Measurements from ENCODE around the gene MYO9B.

- TF ChIP-seq, protein P1, sequence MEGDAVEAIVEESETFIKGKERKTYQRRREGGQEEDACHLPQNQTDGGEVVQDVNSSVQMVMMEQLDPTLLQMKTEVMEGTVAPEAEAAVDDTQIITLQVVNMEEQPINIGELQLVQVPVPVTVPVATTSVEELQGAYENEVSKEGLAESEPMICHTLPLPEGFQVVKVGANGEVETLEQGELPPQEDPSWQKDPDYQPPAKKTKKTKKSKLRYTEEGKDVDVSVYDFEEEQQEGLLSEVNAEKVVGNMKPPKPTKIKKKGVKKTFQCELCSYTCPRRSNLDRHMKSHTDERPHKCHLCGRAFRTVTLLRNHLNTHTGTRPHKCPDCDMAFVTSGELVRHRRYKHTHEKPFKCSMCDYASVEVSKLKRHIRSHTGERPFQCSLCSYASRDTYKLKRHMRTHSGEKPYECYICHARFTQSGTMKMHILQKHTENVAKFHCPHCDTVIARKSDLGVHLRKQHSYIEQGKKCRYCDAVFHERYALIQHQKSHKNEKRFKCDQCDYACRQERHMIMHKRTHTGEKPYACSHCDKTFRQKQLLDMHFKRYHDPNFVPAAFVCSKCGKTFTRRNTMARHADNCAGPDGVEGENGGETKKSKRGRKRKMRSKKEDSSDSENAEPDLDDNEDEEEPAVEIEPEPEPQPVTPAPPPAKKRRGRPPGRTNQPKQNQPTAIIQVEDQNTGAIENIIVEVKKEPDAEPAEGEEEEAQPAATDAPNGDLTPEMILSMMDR (IDR thresholded peaks at IDR 0.05): no peak
- TF ChIP-seq, protein P2, sequence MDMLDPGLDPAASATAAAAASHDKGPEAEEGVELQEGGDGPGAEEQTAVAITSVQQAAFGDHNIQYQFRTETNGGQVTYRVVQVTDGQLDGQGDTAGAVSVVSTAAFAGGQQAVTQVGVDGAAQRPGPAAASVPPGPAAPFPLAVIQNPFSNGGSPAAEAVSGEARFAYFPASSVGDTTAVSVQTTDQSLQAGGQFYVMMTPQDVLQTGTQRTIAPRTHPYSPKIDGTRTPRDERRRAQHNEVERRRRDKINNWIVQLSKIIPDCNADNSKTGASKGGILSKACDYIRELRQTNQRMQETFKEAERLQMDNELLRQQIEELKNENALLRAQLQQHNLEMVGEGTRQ (IDR thresholded peaks at IDR 0.05): no peak
- TF ChIP-seq, protein P3, sequence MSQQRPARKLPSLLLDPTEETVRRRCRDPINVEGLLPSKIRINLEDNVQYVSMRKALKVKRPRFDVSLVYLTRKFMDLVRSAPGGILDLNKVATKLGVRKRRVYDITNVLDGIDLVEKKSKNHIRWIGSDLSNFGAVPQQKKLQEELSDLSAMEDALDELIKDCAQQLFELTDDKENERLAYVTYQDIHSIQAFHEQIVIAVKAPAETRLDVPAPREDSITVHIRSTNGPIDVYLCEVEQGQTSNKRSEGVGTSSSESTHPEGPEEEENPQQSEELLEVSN (IDR thresholded peaks at IDR 0.05; ENCODE audit: borderline replicate concordance, low read depth): no peak
- TF ChIP-seq CEBPB (IDR thresholded peaks at IDR 0.05) (no peak), ZNF302 (CRISPR knock-in tag; IDR thresholded peaks at IDR 0.05) (no peak), JUNB (IDR thresholded peaks at IDR 0.05) (no peak), POLR2A (IDR thresholded peaks at IDR 0.05; ENCODE audit: low read length) (no peak), CHD2 (IDR thresholded peaks at IDR 0.05; ENCODE audit: low read length, partially characterized antibody) (no peak), BHLHE40 (IDR thresholded peaks at IDR 0.05; ENCODE audit: low read depth, low read length) (no peak)
- TF ChIP-seq, protein P4, sequence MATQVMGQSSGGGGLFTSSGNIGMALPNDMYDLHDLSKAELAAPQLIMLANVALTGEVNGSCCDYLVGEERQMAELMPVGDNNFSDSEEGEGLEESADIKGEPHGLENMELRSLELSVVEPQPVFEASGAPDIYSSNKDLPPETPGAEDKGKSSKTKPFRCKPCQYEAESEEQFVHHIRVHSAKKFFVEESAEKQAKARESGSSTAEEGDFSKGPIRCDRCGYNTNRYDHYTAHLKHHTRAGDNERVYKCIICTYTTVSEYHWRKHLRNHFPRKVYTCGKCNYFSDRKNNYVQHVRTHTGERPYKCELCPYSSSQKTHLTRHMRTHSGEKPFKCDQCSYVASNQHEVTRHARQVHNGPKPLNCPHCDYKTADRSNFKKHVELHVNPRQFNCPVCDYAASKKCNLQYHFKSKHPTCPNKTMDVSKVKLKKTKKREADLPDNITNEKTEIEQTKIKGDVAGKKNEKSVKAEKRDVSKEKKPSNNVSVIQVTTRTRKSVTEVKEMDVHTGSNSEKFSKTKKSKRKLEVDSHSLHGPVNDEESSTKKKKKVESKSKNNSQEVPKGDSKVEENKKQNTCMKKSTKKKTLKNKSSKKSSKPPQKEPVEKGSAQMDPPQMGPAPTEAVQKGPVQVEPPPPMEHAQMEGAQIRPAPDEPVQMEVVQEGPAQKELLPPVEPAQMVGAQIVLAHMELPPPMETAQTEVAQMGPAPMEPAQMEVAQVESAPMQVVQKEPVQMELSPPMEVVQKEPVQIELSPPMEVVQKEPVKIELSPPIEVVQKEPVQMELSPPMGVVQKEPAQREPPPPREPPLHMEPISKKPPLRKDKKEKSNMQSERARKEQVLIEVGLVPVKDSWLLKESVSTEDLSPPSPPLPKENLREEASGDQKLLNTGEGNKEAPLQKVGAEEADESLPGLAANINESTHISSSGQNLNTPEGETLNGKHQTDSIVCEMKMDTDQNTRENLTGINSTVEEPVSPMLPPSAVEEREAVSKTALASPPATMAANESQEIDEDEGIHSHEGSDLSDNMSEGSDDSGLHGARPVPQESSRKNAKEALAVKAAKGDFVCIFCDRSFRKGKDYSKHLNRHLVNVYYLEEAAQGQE (IDR thresholded peaks at IDR 0.05): no peak
These were observed 36.7 kb downstream of the MYO9B start for GRCh38 chr19:17112271-17112670.

All from A549 (cell line).